K562 (cell line): ENCODE results near the gene TUBB4B. TPM values are rescaled to one million over a fixed set of nuclear protein-coding genes. Genes with fewer than 3 reads are reported as not detected.

ENCODE experiments used
- EHMT2 ChIP-seq: fragments of 450-650 bp; IDR thresholded peaks from 2 replicates; pipeline ENCODE4 v1.6.1; 2018; ENCODE audit warnings: antibody characterized with exemption
- EP300 ChIP-seq: IDR thresholded peaks from 2 replicates; pipeline ENCODE4 v1.6.1; 2012; ENCODE audit warnings: low read length, improper control_type of control experiment
- MYC ChIP-seq, 2 experiments: fragments of 250-450 bp in 1 of 2; sonication (Bioruptor Pico) in 1 of 2; IDR thresholded peaks; 2 replicates each; pipeline versions ENCODE4 v1.5.1 to v1.6.1; 2012 to 2021; ENCODE audit warnings: low read depth in 2 of 2, borderline replicate concordance in 1 of 2, improper control_type of control experiment in 1 of 2, low read length in 1 of 2, mild to moderate bottlenecking in 1 of 2, moderate library complexity in 1 of 2
- PHB2 ChIP-seq: fragments of 450-650 bp; IDR thresholded peaks from 2 replicates; pipeline ENCODE4 v1.6.1; 2017; ENCODE audit warnings: low read depth
- SRSF1 ChIP-seq: fragments of 200-400 bp; formaldehyde crosslinking; IDR thresholded peaks from 2 replicates; pipeline ENCODE4 v1.6.1; 2017; ENCODE audit warnings: mild to moderate bottlenecking, low read depth, low read length, moderate library complexity
- ZFP1 ChIP-seq: fragments of 450-650 bp; formaldehyde crosslinking; IDR thresholded peaks from 2 replicates; pipeline ENCODE4 v1.4.0; 2020; ENCODE audit warnings: mild to moderate bottlenecking, mixed read lengths
- polyA plus RNA-seq, 8 experiments: library from polyadenylated mRNA; depleted of rRNA in 4 of 8; stranded (reverse) in 5 of 8; unstranded in 3 of 8; fragments of >200 nt; fragmentation: Nextera tagmentation in 2 of 8; fragmentation: Illumina TruSeq in 1 of 8; extraction: Ambion mirVana in 2 of 8; extraction: Trizol in 1 of 8; gene quantifications; 2 replicates each; pipeline versions ENCODE4 v1.2.1 to v1.2.3, GENCODE V29; 2011 to 2014; ENCODE audit warnings: inconsistent platforms in 1 of 8, missing spikeins in 1 of 8
- total RNA-seq, 7 experiments: library from RNA; depleted of rRNA in 6 of 7; stranded (reverse); fragments of >200 nt in 6 of 7; fragmentation: Illumina TruSeq in 2 of 7; extraction: Trizol in 2 of 7; gene quantifications; 2 replicates each; pipeline versions ENCODE4 v1.2.1 to v1.2.3, GENCODE V29; 2011 to 2021; ENCODE audit warnings: low replicate concordance in 1 of 7
- TF ChIP-seq, protein P1 (sequence below): fragments of 250-450 bp; sonication (Bioruptor Pico); IDR thresholded peaks from 2 replicates; pipeline ENCODE4 v1.8.0; 2022; ENCODE audit warnings: inconsistent platforms
- TF ChIP-seq, protein P2 (sequence below): sonication (generic); formaldehyde crosslinking; IDR thresholded peaks from 2 replicates; pipeline ENCODE4 v1.8.0; 2022; ENCODE audit warnings: mild to moderate bottlenecking, missing genetic modification reagents, borderline replicate concordance
- TF ChIP-seq, protein P3 (sequence below): fragments of 250-450 bp; sonication (Bioruptor Pico); IDR thresholded peaks from 2 replicates; pipeline ENCODE4 v1.5.0; 2021
- TF ChIP-seq, protein P4 (sequence below): sonication (generic); formaldehyde crosslinking; IDR thresholded peaks from 2 replicates; pipeline ENCODE4 v1.8.1; 2023; ENCODE audit warnings: mild to moderate bottlenecking, missing genetic modification reagents, moderate library complexity
- TF ChIP-seq, protein P5 (sequence below), 2 experiments: fragments of 450-650 bp; IDR thresholded peaks; 2 replicates each; pipeline ENCODE4 v1.6.1; 2016; ENCODE audit warnings: mild to moderate bottlenecking in 2 of 2, borderline replicate concordance in 1 of 2, low read depth in 1 of 2, moderate library complexity in 1 of 2

Gene TUBB4B
- total and polyA plus RNA-seq, 9 of the 15 experiments (the other 6 are each of a cell fraction or from before 2014, with no cell fraction given), result 24.1 to 443 (median 268) TPM

DNA sequence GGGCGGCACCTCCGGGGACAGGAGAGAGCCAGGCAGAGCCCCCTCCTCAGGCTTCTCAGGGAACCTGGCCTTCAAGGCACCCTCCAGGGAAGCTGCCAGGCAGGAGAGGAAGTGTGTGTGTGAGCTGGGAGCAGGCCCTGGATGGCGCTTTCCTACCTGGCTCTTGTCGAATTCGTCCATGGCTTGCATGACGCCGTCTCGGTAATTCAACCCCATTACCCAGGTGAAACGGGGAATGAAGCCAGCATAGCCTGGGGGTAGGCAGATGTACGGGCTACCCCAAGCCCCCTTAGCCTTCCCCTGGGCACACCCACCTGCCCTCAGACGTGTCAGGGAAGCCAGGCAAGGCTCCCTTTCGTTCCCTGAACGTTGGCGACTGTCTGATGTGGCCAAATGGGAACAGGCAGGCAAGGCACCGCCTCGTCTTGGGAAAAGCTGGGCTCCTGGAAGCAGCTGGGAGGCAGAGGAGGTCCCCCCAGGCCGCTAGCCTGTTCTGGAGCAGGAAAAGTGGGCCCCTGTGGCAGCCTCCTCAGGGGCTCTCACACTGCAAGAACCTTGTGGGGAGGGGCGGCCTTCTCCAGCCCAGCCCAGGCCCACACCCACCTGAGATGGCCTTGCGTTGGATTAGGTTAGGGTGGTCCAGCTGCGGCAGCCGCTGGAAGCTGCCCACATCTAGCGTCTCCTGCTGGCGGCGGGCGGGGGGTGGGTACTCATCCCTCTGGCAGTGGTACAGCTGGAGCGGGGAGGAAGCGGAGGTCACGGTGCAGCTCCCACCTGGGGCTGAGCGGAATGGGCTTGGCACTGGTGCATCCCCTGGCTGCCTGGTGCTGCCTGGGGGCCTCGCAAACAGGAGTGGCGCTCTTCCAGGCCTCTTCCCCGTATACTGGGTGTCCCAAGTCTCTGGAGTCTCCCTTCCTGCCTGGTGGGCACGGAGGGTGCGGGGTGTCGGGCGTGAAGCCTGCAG lies 3.7 kb downstream of the TUBB4B start (continued):
- TF ChIP-seq, protein P1, sequence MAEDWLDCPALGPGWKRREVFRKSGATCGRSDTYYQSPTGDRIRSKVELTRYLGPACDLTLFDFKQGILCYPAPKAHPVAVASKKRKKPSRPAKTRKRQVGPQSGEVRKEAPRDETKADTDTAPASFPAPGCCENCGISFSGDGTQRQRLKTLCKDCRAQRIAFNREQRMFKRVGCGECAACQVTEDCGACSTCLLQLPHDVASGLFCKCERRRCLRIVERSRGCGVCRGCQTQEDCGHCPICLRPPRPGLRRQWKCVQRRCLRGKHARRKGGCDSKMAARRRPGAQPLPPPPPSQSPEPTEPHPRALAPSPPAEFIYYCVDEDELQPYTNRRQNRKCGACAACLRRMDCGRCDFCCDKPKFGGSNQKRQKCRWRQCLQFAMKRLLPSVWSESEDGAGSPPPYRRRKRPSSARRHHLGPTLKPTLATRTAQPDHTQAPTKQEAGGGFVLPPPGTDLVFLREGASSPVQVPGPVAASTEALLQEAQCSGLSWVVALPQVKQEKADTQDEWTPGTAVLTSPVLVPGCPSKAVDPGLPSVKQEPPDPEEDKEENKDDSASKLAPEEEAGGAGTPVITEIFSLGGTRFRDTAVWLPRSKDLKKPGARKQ (CRISPR knock-in tag), result no peak
- TF ChIP-seq, protein P2, sequence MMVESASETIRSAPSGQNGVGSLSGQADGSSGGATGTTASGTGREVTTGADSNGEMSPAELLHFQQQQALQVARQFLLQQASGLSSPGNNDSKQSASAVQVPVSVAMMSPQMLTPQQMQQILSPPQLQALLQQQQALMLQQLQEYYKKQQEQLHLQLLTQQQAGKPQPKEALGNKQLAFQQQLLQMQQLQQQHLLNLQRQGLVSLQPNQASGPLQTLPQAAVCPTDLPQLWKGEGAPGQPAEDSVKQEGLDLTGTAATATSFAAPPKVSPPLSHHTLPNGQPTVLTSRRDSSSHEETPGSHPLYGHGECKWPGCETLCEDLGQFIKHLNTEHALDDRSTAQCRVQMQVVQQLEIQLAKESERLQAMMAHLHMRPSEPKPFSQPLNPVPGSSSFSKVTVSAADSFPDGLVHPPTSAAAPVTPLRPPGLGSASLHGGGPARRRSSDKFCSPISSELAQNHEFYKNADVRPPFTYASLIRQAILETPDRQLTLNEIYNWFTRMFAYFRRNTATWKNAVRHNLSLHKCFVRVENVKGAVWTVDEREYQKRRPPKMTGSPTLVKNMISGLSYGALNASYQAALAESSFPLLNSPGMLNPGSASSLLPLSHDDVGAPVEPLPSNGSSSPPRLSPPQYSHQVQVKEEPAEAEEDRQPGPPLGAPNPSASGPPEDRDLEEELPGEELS (CRISPR knock-in tag), result 0 out of 2 replicates have a peak, but pooled peaks have one; percentile 33
- TF ChIP-seq, protein P3, sequence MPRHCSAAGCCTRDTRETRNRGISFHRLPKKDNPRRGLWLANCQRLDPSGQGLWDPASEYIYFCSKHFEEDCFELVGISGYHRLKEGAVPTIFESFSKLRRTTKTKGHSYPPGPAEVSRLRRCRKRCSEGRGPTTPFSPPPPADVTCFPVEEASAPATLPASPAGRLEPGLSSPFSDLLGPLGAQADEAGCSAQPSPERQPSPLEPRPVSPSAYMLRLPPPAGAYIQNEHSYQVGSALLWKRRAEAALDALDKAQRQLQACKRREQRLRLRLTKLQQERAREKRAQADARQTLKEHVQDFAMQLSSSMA (CRISPR knock-in tag), result no peak
- TF ChIP-seq EP300, result no peak
- no peak for TF ChIP-seq PHB2
- TF ChIP-seq, protein P4, sequence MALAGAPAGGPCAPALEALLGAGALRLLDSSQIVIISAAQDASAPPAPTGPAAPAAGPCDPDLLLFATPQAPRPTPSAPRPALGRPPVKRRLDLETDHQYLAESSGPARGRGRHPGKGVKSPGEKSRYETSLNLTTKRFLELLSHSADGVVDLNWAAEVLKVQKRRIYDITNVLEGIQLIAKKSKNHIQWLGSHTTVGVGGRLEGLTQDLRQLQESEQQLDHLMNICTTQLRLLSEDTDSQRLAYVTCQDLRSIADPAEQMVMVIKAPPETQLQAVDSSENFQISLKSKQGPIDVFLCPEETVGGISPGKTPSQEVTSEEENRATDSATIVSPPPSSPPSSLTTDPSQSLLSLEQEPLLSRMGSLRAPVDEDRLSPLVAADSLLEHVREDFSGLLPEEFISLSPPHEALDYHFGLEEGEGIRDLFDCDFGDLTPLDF (CRISPR knock-in tag), result peak; percentile 32; the same call in 1 of the 2 replicates
- TF ChIP-seq MYC (IDR thresholded peaks at IDR 0.05; ENCODE audit: low read depth, low read length), result no peak
- TF ChIP-seq MYC (CRISPR knock-in tag; IDR thresholded peaks at IDR 0.05; ENCODE audit: borderline replicate concordance, low read depth), result no peak
- TF ChIP-seq EHMT2, result no peak
- TF ChIP-seq, protein P5, sequence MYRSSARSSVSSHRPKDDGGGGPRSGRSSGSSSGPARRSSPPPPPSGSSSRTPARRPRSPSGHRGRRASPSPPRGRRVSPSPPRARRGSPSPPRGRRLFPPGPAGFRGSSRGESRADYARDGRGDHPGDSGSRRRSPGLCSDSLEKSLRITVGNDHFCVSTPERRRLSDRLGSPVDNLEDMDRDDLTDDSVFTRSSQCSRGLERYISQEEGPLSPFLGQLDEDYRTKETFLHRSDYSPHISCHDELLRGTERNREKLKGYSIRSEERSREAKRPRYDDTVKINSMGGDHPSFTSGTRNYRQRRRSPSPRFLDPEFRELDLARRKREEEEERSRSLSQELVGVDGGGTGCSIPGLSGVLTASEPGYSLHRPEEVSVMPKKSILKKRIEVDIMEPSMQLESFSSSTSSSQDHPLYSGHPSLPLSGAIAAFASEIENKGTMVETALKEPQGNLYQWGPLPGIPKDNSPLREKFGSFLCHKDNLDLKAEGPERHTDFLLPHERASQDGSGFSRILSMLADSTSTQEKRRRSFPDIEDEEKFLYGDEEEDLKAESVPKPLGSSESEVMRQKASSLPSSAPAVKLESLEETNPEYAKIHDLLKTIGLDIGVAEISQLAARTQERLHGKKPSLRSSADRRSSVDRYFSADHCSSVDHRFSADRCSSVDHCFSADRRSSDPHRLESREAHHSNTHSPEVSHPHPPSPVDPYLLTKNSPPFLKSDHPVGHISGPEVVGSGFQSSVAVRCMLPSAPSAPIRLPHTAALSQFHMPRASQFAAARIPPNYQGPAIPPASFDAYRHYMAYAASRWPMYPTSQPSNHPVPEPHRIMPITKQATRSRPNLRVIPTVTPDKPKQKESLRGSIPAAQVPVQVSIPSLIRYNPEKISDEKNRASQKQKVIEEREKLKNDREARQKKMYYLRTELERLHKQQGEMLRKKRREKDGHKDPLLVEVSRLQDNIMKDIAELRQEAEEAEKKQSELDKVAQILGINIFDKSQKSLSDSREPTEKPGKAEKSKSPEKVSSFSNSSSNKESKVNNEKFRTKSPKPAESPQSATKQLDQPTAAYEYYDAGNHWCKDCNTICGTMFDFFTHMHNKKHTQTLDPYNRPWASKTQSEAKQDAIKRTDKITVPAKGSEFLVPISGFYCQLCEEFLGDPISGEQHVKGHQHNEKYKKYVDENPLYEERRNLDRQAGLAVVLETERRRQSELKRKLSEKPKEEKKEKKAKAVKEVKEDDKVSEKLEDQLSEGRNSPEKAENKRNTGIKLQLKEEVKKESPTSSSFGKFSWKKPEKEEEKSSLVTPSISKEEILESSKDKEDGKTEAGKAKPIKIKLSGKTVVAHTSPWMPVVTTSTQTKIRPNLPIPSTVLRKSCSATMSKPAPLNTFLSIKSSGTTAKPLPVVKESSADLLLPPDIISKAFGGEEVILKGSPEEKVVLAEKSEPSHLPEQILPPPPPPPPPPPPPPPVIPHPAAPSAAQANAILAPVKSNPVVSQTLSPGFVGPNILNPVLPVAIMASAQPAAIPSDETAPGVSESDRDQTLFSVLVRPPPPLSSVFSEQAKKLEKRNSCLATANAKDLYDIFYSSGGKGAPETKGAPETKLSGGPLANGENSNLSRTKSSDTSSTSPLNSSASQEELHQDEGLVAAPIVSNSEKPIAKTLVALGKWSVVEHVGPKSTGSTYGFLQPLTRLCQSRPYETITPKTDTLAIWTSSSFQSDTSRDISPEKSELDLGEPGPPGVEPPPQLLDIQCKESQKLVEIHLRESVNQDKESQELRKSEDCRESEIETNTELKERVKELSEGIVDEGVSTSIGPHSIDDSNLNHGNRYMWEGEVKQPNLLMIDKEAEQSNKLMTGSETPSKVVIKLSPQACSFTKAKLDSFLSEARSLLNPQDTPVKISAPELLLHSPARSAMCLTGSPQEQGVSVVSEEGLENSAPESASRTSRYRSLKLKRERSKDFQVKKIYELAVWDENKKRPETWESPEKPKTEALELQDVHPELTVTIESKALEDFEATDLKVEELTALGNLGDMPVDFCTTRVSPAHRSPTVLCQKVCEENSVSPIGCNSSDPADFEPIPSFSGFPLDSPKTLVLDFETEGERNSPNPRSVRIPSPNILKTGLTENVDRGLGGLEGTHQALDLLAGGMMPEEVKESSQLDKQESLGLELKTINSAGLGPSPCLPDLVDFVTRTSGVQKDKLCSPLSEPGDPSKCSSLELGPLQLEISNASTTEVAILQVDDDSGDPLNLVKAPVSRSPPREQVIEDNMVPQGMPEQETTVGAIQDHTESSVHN (IDR thresholded peaks at IDR 0.05; ENCODE audit: borderline replicate concordance in 1 of 2, low read depth in 1 of 2), result no peak
- TF ChIP-seq ZFP1 (CRISPR knock-in tag), result no peak
- no peak for TF ChIP-seq SRSF1
